Left lobe of liver (tissue), 2 donors: ENCODE results near the gene SLC35C1. TPM values are rescaled to one million over a fixed set of nuclear protein-coding genes. Genes with fewer than 3 reads are reported as not detected.
"Not testable (repeated sequence)": the region's sequence is repeated elsewhere in the genome, so short reads cannot be mapped to it uniquely, and the experiment has no call there.

ENCODE experiments used
- ATAC-seq: fragments of 200-7000 bp; cut with Tn5 transposase; one replicate; pipeline ENCODE4 v1.9.1; 2020; ENCODE audit warnings: mild to moderate bottlenecking, moderate library complexity
- DNase-seq: peaks from one replicate; pipeline ENCODE4 v3.0.0-alpha.2; 2020; ENCODE audit warnings: low spot score
- total RNA-seq: library from RNA; stranded (reverse); gene quantifications from one replicate; pipeline ENCODE4 v1.2.1, GENCODE V29; 2021
- donor health status: DM: no; HTN: no; CAD: no; lungs with moderate emphysema.
- donor health status: DM: no; HTN: yes; CAD: no.

The SLC35C1 gene
- total RNA-seq, 1 donor from 2014 or later, result 13.2 TPM

DNA sequence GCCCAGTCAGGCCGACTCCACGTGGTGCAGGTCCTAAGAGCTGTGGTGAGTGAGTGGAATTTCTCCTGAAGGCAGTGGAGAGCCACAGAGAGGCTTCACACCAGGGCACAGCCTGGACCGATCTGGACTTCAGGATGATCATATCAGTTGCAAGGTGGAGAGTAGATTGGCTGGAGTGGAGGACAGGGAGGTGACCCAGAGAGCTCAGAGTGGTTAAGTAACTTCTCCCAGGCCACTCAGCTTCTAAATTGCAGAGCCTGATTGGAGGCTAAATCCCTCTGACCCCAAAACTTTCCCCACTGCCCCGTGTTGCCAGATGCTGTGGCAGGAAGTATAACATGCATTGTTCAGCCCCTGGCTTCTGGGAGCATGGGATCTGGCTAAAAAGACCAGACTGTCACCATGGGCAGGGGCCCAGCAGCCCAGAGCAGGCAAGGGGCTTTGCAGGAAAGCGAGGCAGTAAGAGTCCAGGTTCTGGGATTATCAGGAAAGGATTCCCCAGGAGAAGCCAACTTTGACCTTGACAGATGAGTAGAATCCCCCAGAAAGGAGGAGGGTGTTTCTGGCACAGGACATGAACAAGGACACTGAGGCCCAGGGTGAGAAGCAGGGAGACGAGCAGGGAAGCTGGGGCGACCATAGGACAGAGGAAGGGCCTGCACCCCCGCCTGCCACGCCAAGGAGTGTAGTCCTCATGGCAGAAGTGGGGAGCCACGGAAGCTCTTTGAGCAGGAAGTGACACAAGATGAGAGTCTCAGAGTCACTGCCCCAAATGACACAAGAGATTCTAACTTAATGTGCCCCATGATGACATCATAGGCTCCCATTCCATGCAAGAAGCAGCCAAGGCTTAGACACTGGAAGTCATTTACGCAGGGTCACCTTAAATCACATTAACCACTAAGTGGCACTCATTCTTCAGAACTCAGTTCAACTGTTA, 4.8 kb downstream of the SLC35C1 start:
- ATAC-seq (no peak), DNase-seq (no peak)

DNA sequence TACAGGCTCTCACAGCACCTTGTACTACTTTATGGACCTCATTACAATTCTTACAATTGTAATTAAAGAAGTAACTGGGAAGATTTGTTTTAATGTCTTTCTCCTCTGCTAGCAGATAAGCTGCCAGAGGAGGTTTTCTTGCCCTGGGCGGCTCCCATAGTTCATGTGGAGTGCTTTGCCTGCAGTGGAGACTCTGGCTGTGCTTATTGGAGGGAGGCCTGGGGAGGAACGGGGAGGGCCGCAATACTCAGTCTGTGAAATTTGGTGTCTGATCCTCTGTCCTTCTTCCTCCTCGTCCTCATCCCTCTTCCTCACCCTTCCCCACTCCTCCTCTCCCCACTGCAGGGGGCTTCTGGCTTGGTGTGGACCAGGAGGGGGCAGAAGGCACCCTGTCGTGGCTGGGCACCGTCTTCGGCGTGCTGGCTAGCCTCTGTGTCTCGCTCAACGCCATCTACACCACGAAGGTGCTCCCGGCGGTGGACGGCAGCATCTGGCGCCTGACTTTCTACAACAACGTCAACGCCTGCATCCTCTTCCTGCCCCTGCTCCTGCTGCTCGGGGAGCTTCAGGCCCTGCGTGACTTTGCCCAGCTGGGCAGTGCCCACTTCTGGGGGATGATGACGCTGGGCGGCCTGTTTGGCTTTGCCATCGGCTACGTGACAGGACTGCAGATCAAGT, 5.6 kb downstream of the SLC35C1 start:
- no peak for ATAC-seq
- DNase-seq, result no peak

DNA sequence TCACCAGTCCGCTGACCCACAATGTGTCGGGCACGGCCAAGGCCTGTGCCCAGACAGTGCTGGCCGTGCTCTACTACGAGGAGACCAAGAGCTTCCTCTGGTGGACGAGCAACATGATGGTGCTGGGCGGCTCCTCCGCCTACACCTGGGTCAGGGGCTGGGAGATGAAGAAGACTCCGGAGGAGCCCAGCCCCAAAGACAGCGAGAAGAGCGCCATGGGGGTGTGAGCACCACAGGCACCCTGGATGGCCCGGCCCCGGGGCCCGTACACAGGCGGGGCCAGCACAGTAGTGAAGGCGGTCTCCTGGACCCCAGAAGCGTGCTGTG, 6.1 kb downstream of the SLC35C1 start:
- DNase-seq, result no peak
- no peak for ATAC-seq

DNA sequence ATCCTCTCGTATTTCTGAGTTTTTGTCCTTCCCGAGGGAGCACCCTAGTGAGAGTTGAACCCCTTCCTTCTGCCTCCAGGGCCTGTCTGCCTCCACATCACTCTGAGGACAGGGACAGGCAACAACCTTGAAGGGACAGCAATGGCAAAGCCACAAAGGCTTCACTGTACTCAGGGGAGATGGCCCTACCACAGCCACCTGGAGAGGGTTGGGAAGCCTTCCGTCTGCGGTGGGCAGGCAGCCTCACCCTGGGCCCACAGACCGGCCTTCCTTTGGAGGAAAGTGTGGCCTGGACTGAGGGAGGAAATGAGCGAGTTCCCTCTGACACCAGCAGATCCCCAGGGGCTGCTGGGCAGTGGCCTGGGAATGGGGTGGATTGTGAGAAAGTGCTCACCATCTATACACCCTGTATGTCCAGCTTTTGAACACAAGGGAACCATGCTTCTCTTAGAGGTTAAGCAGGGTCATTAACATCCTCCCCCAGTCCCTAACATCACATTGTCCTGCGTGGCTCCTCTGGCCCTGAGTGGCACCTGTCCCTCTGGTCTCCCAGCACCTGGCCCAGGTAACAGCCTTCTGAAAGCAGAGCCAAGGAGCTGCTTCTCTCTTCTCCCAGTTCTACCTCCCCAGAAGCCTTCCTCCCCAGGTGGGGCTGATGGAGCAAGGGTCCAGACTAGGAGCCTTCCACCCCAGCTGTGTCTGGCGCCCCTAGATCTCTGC, 6.8 kb downstream of the SLC35C1 start:
- ATAC-seq (no peak), DNase-seq (no peak)

DNA sequence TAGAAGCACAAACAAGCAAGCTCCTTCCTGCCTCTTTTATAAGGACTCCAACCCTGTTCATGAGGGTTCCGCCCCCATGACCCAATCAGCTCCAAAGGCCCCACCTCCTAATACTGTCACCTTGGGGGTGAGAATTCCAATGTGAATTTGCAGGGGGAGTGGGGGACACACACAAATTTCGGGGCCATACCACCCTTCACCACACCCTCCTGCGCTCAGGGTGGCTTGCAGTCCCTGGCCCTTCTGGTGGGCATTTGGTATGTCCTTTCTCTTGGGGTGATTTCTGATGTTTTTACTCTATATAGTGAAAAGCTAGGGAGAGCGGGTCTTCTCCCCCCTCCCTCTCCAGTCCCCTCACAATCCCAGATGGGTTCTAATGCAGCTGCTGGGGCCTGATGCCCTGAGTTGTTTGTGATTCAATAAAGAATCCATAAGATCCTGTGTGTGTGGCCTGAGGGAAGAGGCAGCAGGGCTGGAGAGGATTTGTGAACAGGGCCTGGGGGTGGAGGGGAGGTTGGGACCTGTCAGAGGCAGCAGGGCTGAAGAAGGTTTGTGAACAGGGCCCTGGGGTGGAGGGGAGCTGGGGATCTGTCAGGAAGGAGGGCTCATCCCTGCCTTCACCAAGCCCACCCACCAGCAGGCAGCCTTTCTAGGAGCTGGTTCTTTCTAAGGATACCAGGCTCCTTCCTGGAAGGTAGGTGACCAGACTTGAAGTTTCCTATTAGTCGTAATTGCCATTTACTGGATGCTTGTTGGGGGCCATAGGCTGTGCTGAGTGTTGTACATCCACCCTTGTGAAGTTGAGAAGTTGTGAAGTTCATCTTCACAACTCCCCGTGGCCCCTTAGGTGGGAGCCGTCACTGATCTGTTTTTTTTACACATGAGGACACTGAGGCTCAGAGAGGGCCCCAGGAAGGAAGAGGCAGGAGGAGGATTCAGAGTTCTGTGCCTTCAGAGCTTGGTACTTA, 7.9 kb downstream of the SLC35C1 start:
- ATAC-seq, result no peak
- DNase-seq, result no peak

DNA sequence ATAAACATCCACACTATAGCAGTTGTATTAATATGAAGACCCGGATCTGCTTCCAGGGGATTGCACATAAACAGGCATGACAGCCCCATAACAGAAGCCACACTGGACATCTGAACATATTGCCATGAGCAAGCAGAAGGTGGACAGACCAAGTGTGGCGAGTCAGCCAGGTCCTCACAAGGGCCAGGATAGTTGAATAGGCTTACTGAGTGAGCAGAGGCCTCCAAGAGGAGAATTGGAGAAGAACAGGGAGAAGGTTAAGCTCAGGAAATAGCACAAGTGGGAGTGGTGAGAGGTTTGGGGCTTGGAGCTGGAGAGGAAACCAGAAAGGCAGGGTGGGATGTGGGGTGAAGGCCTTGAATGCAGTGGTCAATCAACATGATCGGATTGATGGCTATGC, 10.8 kb downstream of the SLC35C1 start:
- ATAC-seq, result peak; percentile 33

DNA sequence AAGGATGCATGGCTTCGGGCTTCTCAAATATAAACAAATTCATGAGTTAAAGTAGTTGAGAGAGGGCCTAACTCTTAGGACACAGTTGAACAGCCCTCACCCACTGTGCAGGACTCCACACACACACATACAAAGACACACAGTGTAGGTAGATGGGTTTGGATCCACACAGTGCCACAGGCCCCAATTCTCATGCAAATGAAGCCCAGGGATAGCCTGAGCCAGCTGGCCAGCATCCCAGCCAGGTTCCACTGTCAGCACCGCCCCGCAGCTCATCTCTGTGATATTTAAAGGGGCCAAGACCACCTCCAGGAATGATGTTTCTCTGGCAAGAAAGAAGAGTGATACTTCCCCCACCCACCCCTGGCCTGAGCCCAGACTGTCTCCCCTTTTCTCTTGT, 11.7 kb downstream of the SLC35C1 start:
- DNase-seq (no peak), ATAC-seq (peak; percentile 79)

More for the DNA sequence above, 10.8 kb downstream of the SLC35C1 start:
- DNase-seq, result no peak

DNA sequence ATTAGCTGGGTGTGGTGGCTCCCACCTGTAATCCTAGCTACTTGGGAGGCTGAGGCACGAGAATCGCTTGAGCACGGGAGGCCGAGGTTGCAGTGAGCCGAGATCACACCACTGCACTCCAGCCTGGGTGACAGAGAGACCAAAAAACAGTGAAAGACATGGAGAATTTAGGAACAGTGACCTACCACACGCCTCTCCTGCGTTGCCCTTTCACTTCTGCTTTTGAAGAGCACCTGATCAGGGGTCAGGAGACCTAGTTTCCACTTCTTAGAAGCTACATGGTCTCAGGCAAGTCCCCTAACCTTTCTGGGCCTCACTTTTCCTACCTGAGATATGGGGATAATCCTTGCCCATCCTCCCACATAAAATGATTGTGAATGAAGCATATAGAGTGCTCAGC, 12.2 kb downstream of the SLC35C1 start:
- DNase-seq (no peak), ATAC-seq (no peak)

DNA sequence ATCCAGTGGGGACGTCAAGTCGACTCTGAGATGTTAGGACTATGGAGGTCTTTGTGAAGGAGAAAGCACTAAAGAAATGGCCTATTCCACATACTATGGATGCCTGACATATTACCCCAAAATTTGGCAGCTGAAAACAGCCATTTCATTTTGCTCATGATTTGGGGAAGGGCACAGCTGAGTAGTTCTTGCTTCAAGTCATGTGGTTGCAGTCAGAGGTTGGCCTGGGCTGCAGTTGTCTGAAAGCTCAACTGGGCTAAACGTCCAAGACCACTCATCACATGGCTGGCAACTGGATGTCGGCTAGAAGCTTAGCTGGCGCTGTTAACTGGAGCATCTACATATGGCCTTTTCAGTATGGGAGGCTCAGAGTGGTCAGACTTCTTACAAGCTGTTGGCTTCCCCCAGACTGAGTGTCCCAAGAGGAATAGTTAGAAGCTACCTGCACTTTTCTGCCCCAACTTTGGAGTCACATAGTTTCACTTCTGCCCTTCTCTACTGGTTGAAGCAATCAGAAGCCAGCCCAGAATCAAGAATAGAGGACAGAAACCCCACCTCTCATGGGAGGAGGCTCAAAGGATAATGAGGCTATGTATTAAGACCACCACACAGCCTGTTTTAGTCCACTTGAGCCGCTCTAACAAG, 14.1 kb downstream of the SLC35C1 start:
- DNase-seq (no peak), ATAC-seq (no peak)

DNA sequence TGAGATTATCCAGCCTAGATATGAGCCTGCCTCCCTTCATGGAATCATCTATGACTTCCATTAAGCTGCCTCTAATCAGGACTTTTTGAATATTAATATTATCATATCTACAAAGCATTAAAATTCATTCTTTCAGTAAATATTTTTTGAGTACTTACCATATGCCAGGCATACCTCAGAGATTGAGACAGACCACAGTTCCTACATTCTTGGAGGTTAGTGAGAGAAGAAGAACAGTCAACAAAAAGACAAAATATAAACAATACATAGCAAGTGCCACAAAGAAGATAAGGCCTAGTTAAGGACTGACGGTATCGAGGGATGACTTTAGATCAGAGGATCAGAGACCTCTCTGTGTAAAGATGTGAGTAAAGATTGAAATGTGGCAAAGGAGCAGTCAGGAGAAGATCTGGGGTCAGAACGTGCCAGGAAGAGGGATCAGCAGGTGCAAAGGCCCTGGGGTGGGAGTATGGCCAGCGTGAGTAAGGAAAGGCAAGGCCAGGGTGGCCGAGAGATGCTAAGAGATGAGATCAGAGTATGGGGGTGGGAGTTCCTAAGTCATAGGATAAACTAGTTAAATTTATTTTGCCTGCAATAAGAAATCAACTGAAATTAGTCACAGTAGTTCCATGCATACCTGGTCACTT, 15.4 kb downstream of the SLC35C1 start:
- no peak for ATAC-seq
- no peak for DNase-seq

DNA sequence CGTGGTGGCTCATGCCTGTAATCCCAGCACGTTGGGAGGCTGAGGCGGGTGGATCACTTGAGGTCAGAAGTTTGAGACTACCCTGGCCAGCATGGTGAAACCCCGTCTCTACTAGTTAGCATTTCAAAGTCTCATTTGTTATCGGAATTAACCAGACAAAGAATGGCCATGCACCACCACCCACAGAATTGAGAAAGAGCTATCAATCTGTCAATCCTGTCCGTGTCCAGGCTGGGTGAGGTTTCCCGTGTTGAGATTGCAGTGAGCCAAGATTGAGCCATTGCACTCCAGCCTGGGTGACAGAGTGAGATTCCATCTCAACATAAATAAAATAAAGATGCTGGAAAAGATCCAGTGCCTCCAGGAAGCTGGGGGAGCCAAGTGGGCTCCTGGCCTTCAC, 21.5 kb downstream of the SLC35C1 start:
- not testable (repeated sequence) for ATAC-seq, DNase-seq

DNA sequence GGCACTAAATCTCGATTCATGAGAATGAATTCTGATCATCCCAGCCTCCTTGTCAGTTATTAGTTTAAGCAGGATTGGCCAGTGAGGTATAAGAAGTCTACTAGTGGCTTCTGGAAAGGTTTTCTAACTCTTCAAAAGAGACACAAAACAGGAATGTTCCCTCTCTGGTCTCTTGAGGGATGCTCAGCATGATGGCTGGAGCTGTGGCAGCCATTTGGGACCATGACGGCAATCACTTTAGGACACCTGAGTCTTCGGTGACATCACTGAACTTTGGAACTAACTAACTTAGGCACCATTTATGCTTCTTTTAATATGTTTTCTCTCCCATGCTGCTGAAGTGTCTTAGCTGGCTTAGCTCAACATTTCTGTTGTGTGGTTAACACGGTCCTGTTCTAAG, 22.2 kb downstream of the SLC35C1 start:
- DNase-seq (no peak), ATAC-seq (no peak)

DNA sequence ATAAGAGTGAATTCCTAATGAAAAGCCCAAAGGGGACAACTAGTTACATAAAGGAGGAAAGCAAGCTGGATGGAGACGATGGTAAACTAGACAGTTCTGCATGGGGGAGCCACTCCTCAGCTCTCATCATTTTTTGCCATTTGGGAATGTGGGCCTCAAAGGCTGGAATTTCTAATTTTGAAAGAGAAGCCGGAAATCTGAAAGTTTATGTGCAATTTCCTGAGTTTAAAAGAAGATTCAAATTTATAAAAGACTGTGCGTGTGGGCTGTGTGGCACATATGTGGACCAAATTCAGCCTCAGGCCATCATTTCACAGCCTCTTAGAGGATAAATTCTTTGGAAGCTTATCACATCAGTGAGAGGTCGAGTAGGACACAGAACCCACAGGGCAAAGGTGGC, 24.0 kb downstream of the SLC35C1 start:
- ATAC-seq (no peak), DNase-seq (no peak)

DNA sequence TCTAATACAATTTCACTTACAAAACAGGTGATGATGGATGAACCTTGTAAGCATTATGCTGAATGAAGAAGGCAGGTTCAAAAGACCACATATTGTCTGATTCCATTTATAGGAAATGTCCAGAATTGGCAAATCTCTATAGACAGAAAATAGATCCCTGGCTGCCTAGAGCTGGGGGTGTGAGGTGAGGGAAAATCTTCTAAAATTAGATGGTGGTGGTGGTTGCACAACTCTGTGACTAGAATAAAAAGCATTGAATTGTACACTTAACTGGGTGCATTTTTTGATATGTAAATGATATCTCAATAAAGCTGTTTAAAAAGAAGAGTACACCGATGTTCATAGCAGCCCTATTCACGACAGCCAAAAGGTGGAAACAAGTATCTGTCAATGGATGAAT, 25.6 kb downstream of the SLC35C1 start:
- DNase-seq, result no peak
- ATAC-seq, result no peak

DNA sequence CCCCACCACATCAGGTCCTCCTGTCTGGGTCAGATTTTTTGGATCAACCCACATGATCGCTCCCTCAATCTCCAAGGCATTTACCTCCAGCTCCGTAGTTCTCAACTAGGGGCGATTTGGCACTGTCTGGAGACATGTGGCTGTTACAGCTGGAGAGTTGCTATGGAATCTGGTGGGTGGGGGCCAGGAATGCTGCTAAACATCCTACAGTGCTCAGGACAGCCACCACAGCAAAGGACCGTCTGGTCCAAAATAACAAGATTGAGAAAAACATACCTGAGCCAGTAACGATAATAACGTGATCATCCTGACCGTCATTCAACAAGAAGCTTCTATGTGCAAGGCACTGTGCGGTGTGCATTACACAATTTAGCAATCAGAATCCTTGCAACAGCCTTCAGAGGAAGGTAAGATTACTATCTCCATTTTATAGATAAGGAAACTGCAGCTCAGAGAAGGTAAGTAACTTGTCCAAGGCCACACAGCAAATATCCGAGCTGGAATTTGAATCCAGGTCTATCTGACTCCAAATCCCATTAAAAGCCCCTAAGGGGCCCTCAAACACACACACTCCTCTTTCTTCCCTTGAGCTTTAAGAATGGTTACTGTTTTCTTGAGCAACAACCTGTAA, 28.0 kb downstream of the SLC35C1 start:
- ATAC-seq (no peak), DNase-seq (no peak)

DNA sequence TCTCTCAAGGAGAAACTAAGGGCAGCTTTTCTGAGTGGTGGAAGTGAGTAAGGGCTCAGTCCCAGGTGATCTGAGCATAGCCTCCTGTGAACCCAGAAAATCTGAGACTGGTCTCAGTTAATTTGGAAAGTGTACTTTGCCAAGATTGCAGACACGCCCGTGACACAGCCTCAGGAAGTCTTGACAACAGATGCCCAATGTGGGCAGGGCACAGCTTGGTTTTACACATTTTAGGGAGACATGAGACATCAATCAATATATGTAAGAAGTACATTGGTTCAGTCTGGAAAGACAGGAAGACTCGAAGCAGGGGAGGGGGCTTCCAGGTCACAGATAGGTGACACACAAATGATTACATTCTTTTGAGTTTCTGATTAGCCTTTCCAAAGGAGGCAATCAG, 28.8 kb downstream of the SLC35C1 start:
- DNase-seq (no peak), ATAC-seq (no peak)

DNA sequence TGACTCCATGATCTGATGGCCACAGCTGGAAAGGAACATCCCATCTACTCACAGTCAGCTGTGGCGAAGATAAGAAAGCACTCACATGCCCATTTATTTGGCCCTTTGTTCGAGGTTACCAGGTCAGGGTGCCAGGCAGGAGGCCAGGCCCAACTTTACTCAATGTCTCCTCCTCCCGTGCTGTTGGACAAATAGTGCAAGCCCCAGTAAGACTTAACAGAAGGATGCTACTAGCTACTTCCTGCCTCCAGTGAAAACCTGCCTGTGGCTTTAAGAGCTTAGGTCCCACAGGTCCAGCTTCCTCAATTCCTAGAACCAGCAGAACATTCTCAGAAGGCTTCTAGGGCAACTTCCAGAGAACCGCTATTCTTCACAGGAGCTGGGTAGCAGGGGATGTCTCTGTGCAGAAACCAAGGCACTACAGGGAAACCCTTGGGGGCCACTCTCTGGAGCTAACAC, 29.4 kb downstream of the SLC35C1 start:
- DNase-seq (peak; percentile 65), ATAC-seq (peak; percentile 97)

DNA sequence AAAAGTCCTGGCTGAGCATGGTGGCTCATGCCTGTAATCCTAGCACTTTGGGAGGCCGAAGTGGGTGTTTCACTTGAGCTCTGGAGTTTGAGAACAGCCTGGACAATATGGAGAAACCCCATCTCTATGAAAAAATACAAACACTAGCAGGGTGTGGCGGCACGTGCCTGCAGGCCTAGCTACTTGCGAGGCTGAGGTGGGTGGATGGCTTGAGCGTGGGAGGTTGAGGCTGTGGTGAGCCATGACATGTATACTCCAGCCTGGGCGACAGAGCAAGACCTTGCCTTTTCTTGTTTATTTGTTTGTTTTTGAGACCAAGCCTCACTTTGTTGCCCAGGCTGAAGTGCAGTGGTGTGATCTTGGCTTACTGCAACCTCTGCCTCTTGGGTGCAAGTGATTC, 34.3 kb downstream of the SLC35C1 start:
- DNase-seq (no peak), ATAC-seq (no peak)

DNA sequence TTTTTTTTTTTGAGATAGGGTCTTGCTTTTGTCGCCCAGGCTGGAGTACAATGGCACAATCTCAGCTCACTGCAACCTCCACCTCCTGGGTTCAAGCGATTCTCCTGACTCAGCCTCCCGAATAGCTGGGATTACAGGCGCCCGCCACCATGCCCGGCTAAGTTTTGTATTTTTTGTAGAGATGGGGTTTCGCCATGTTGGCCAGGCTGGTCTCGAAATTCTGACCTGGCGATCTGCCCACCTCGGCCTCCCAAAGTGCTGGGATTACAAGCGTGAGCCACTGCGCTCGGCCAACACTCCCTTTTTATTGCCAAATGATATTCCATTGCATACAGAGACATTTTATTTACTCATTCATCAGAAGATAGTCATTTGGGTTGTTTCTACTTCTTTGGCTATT, 35.3 kb downstream of the SLC35C1 start:
- DNase-seq, ATAC-seq: not testable (repeated sequence)
